Stimulated activated CD8-positive, alpha-beta memory T cell treated with anti-CD3 and anti-CD28 coated beads, Interleukin-7, amount 100 ng/mL, for 48 hours (primary cell): ENCODE measurements around the gene TRMT10B.
"Not testable (repeated sequence)": the region's sequence is repeated elsewhere in the genome, so short reads cannot be mapped to it uniquely, and the experiment has no call there.

Source experiments
- DNase-seq, 2 donors: peaks; one replicate each; pipeline ENCODE4 v3.0.0-alpha.2; 2020; ENCODE audit warnings: low read depth in 1 of 2; ENCODE audit errors: extremely low read depth in 1 of 2

TRMT10B gene

DNA sequence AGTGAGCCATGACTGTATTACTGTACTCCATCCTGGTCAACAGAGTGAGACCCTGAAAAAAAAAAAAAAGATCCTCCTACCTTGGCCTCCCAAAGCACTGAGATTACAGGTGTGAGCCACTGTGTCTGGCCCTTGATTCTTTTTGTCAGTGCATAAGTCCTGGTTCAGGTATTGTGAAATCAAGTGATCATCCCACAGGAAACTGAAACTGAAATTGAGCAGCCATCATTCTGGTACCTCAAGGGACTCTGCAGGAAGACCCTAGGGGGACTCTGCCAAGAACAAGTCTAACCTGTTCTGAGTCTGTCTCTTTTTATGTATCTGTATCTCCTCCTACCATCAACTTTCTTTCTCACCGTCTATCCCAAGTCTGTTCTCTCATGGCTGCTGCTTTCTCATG is 45.1 kb downstream of the TRMT10B start:
- no peak for DNase-seq

GRCh38 chr9:37800631-37801286 is 47.2 kb downstream of the TRMT10B start, which contains the start of gene DCAF10:
Gene DCAF10 (plus strand): TSS chr9:37800797. CDS start chr9:37800867, 70 bp downstream.
- peak; percentile 83 to 84 for DNase-seq

DNA sequence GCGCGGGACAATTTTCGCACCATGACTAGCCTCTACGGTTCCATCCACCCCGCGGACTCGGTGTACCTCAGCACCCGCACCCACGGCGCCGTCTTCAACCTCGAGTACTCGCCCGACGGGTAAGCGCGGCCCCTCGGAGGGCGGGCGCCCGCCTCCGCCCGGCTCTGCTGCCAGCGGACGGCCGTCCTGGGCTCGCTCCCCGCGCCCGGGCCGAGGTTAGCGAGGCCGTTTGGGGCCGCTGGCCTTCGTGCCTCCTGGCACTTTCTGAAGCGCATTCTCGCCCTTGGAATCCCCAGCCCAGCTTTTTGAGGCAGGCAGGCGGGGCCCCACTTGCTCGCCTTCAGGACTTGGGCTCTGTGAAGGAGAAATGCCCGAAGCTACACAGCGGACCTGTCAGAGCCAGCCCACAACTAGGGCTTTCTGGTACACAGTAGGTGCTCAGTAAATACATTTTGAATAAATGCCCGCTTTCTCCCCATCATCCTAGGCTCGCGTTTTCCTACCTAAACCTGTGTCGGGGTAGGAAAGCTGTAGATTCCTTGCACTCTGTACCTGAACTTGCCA is 47.8 kb downstream of the TRMT10B start:
- peak in 1 of 2 donors; percentile 18 for DNase-seq

DNA sequence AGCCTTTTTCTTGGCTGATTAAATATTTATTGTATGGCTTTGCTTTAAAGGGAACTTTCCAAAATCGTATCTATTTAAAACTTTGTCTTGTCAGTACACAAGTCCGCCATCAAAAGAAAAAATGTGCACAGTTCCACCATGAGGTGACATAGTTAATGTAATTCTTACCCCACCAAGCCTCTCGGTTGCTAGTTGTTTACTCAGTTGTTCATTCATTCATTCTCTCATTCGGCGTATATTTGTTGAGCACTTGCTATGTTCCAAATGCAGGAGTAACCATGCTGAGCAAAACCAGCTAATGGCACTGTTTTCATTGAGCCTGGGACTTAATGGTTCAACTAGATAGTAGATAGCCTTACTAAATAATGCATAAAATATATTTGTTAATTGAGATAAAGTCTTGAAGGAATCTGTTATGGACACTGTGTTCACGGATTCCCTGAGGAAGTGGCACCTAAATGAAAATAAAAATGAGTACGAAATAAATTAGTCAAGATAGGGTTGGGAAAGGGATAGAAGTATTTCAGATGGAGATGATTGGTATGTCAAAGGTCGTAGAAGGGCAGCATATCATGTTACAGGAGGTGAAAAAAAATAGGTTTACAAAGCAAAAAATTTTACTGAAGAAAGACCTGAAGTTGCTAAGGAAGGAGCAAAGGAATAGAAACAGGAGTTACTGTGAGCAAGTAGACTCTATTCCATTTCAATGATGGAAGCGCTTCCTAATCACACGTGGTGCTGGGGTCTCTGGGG is 48.5 kb downstream of the TRMT10B start:
- no peak for DNase-seq

DNA sequence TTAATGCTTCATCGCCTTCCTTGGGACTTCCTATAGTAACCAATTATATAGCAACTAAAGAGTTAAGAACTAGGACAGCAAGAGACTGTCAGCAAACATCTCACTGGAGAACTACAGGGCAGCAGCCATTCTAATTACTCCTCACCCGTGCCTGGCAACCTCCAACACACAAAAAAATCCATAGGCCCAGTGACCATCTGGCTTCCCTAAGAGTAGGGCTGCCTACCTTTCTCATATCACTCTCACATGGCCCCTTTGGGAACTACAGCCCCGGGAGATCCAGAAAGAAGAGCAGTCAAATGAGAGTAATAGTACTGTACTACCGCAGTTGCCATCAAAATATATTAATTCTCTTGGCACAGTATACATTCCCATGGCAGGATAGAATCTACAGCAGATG is 52.7 kb downstream of the TRMT10B start:
- DNase-seq, result no peak

DNA sequence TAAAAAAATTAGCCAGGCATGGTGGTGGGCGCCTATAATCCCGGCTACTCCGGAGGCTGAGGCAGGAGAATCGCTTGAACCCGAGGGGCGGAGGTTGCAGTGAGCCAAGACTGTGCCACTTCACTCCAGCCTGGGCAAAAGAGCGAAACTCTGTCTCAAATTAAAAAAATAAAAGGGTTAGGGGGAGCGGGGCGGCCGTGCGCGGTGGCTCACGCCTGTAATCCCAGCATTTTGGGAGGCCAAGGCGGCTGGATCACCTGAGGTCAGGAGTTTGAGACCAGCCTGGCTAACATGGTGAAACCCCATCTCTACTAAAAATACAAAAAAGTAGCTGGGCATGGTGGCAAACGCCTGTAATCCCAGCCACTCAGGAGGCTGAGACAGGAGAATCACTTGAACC is 56.1 kb downstream of the TRMT10B start:
- DNase-seq, result not testable (repeated sequence)

DNA sequence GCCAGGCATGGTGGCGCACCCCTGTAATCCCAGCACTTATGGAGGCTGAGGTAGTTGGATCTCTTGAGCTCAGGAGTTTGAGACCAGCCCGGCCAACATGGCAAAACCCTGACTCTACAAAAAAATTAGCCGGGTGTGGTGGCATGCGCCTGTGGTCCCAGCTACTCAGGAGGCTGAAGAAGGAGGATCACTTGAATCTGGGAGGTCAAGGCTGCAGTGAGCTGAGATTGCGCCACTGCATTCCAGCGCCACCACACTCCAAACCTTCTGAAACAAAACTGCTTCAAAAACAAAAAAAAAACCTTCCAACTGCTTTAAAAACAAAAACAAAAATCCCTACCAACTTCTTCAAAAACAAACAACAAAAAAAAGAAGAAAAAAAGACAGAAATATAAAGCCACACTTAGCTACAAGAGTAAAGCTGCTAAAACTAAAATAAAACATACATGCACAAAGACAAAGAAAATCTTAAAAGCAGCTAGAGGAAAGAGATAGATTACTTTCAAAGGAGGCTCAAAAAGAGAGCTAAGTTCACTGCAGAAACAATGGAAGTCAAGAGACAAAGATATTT is 58.4 kb downstream of the TRMT10B start:
- no peak for DNase-seq

DNA sequence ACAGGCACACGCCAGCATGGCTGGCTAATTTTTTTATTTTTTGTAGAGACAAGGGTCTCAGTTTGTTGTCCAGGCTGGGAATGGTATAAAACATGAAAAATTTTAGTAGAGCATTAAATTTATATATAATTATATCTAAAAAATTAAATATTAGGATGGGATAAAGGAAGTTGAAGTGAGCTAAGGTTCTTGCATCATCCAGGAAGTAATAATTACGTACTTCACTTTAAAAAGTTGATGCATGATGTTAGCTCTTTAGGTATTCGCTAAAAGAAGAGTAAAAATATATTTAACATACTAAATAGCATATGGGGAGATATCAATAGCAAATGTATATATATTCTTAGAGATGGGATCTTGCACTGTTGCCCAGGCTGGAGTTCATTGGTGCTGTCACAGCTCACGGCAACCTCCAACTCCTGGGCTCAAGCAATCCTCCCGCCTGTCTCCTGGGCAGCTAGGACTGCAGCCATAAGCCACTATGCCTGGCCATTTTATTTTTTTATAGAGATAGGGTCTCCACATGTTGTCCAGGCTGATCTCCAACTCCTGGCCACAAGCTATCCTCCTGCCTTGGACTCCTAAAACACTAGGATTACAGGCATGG is 59.3 kb downstream of the TRMT10B start:
- no peak for DNase-seq

DNA sequence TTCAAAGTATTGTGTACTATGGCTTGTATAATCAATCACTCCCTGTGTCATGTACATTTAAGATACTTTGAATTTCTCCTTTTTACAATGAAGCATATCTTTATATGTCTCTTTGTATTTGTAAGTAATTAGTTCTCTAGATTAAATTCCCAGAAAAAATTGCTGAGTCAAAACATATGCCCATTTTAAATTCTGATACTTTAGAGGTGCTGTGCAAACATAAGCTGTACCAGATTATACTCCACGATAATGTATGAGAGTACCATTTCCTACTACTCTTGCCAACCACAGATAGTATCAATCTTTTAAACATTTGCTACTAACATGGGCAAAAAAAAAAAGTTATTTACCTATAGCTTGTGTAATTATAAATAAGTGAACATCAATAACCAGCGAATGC is 65.2 kb downstream of the TRMT10B start:
- no peak for DNase-seq

- no peak for DNase-seq
Observed at GRCh38 chr9:37820142-37820541, 66.5 kb downstream of the TRMT10B start.

DNA sequence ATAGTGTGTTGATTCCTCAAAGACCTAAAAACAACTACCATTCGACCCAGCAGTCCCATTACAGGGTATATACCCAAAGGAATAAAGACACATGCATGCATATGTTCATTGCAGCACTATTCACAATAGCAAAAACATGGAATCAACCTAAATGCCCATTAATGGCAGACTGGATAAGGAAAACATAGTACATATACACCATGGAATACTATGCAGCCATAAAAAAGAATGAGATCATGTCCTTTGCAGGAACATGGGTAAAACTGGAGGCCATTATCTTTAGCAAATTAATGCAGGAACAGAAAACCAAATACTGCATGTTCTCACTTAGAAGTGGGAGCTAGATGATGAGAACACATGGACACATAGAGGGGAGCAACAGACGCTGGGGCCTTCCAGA is 71.6 kb downstream of the TRMT10B start:
- not testable (repeated sequence) for DNase-seq

GRCh38 chr9:37827483-37828165 is 74.0 kb downstream of the TRMT10B start:
- no peak for DNase-seq
